ENCODE measurements around the gene PNPLA3. TPM values are rescaled to one million over a fixed set of nuclear protein-coding genes. Genes with fewer than 3 reads are reported as not detected.

Gene PNPLA3
- polyA plus RNA-seq, 1 experiment: 4.8 TPM

GRCh38 chr22:43890901-43891331, 32.7 kb upstream of the PNPLA3 start:
- DNase-seq (ENCODE audit: low read depth): no peak
- CTCF ChIA-PET: interaction anchor here (1.8 to 13.0 kb wide), 4 partner anchors 8 to 54 kb away, joined by 6 to 178 read pairs (median 10); no protein-coding TSS in a partner anchor

GRCh38 chr22:43891360-43892182, 32.0 kb upstream of the PNPLA3 start, which contains the start of gene PNPLA5:
Gene PNPLA5 (minus strand): TSS chr22:43892013. CDS start chr22:43891880, 133 bp downstream.
- POLR2A ChIA-PET: no interaction called here

More at GRCh38 chr22:43890901-43891331, 32.7 kb upstream of the PNPLA3 start:
- H3K27me3 ChIP-seq (ENCODE audit: control insufficient read depth, insufficient read depth, low read length): peaks cover 23% of the 10 kb centered on the region
- H3K4me3 ChIP-seq (ENCODE audit: low read depth, low read length): no peak overlapping the region
- H3K36me3 ChIP-seq (ENCODE audit: control insufficient read depth, insufficient read depth, low read length): no peaks in the 10 kb centered on the region
- POLR2A ChIA-PET: no interaction called here
- TF ChIP-seq, protein P1, sequence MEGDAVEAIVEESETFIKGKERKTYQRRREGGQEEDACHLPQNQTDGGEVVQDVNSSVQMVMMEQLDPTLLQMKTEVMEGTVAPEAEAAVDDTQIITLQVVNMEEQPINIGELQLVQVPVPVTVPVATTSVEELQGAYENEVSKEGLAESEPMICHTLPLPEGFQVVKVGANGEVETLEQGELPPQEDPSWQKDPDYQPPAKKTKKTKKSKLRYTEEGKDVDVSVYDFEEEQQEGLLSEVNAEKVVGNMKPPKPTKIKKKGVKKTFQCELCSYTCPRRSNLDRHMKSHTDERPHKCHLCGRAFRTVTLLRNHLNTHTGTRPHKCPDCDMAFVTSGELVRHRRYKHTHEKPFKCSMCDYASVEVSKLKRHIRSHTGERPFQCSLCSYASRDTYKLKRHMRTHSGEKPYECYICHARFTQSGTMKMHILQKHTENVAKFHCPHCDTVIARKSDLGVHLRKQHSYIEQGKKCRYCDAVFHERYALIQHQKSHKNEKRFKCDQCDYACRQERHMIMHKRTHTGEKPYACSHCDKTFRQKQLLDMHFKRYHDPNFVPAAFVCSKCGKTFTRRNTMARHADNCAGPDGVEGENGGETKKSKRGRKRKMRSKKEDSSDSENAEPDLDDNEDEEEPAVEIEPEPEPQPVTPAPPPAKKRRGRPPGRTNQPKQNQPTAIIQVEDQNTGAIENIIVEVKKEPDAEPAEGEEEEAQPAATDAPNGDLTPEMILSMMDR (IDR thresholded peaks at IDR 0.05; ENCODE audit: insufficient read depth, low read depth, low read length): no peak

GRCh38 chr22:43892183-43892894, 31.3 kb upstream of the PNPLA3 start:
- DNase-seq (ENCODE audit: low read depth): no peak
- TF ChIP-seq, protein P1 (IDR thresholded peaks at IDR 0.05; ENCODE audit: insufficient read depth, low read depth, low read length): no peak
- Histone ChIP-seq H3K27me3 (ENCODE audit: control insufficient read depth, insufficient read depth, low read length) (peaks cover 18% of the 10 kb centered on the region), H3K4me3 (ENCODE audit: low read depth, low read length) (no peak overlapping the region), H3K36me3 (ENCODE audit: control insufficient read depth, insufficient read depth, low read length) (no peaks in the 10 kb centered on the region)
- CTCF ChIA-PET: interaction anchor here (1.0 to 13.0 kb wide), 4 partner anchors 9 to 53 kb away, joined by 3 to 178 read pairs (median 8); no protein-coding TSS in a partner anchor
- POLR2A ChIA-PET: no interaction called here

More at GRCh38 chr22:43891360-43892182, 32.0 kb upstream of the PNPLA3 start, which contains the start of gene PNPLA5:
- CTCF ChIA-PET: interaction anchor here (1.8 to 13.0 kb wide), 3 partner anchors 8 to 53 kb away, joined by 6 to 178 read pairs (median 12); no protein-coding TSS in a partner anchor
- peaks cover 21% of the 10 kb centered on the region for H3K27me3 ChIP-seq (ENCODE audit: control insufficient read depth, insufficient read depth, low read length)
- DNase-seq (ENCODE audit: low read depth): no peak
- H3K4me3 ChIP-seq (ENCODE audit: low read depth, low read length): peak within 1 kb of the TSS; percentile 24
- TF ChIP-seq, protein P1 (IDR thresholded peaks at IDR 0.05; ENCODE audit: insufficient read depth, low read depth, low read length): no peak
- H3K36me3 ChIP-seq (ENCODE audit: control insufficient read depth, insufficient read depth, low read length): no peaks in the 10 kb centered on the region

- peaks cover 17% of the 10 kb centered on the region for H3K27me3 ChIP-seq (ENCODE audit: control insufficient read depth, insufficient read depth, low read length)
- no peak overlapping the region for H3K4me3 ChIP-seq (ENCODE audit: low read depth, low read length)
- no peaks in the 10 kb centered on the region for H3K36me3 ChIP-seq (ENCODE audit: control insufficient read depth, insufficient read depth, low read length)
- ChIA-PET POLR2A (no interaction called here), CTCF (interaction anchor here (1.0 to 13.0 kb wide), 4 partner anchors 8 to 52 kb away, joined by 3 to 178 read pairs (median 7); no protein-coding TSS in a partner anchor)
- TF ChIP-seq, protein P1 (IDR thresholded peaks at IDR 0.05; ENCODE audit: insufficient read depth, low read depth, low read length): no peak
- DNase-seq (ENCODE audit: low read depth): no peak
These were observed 30.3 kb upstream of the PNPLA3 start for GRCh38 chr22:43893266-43893665.

Measured in BJ (cell line).